Epithelial cell of proximal tubule (primary cell): ENCODE measurements around the gene CCR2. TPM values are rescaled to one million over a fixed set of nuclear protein-coding genes. Genes with fewer than 3 reads are reported as not detected.

ENCODE experiments used
- DNase-seq: peaks from one replicate; pipeline ENCODE4 v3.0.0-alpha.2; 2011; ENCODE audit warnings: low read depth
- H3K4me3 ChIP-seq: 2 replicates; pipeline ENCODE4 v1.5.1; 2011; ENCODE audit warnings: low read depth, mild to moderate bottlenecking, low read length
- total RNA-seq: library from RNA; depleted of rRNA; stranded (reverse); fragments of >200 nt; gene quantifications from 2 replicates; pipeline ENCODE4 v1.2.3, GENCODE V29; 2015
- TF ChIP-seq, protein P1 (sequence below): conservative IDR thresholded peaks from 2 replicates; pipeline ENCODE4 v1.5.1; 2012; ENCODE audit warnings: low read depth, mild to moderate bottlenecking, low read length

CCR2 gene
- total RNA-seq, 1 donor from 2014 or later = not detected

DNA sequence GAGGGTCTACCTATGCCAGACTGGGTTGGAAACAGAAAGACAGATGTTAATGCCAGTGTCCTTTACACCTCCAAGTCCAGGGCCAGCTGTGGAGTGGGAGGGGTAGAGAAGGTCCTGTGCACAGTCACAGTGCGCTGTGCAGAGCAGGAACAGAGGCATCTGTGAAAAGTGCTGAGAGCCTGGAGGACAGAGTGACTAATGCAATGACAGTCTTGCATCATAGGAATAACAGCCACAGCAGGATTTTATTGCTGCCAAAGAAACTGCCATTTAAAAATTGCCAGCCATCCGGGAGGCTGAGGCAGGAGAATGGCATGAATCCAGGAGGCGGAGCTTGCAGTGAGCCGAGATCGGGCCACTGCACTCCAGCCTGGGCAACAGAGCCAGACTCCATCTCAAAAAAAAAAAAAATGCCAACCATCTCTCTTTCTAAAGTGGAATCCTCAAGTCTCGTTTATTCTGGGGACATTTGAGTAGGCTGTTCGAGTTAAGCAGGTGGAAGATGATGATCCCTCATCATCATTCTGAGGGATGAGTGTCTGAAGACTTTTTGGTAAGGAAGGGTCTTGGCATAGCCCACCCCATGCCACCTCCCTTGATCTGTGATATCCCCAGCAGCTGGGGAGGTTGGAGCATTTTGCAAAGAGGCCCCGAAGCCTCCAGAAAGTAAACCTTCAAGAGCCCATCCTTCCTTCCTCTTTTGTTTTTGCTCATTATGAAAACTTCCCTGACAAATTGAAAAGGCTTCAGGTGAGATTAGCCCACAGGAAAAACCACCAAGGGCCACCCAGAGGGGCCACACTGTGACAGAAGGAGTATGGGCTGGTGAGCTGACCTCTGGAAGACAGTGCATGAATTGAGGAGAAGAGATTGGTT lies 7.7 kb downstream of the CCR2 start:
- H3K4me3 ChIP-seq = no peak overlapping the region
- DNase-seq = no peak
- TF ChIP-seq, protein P1, sequence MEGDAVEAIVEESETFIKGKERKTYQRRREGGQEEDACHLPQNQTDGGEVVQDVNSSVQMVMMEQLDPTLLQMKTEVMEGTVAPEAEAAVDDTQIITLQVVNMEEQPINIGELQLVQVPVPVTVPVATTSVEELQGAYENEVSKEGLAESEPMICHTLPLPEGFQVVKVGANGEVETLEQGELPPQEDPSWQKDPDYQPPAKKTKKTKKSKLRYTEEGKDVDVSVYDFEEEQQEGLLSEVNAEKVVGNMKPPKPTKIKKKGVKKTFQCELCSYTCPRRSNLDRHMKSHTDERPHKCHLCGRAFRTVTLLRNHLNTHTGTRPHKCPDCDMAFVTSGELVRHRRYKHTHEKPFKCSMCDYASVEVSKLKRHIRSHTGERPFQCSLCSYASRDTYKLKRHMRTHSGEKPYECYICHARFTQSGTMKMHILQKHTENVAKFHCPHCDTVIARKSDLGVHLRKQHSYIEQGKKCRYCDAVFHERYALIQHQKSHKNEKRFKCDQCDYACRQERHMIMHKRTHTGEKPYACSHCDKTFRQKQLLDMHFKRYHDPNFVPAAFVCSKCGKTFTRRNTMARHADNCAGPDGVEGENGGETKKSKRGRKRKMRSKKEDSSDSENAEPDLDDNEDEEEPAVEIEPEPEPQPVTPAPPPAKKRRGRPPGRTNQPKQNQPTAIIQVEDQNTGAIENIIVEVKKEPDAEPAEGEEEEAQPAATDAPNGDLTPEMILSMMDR = no peak

DNA sequence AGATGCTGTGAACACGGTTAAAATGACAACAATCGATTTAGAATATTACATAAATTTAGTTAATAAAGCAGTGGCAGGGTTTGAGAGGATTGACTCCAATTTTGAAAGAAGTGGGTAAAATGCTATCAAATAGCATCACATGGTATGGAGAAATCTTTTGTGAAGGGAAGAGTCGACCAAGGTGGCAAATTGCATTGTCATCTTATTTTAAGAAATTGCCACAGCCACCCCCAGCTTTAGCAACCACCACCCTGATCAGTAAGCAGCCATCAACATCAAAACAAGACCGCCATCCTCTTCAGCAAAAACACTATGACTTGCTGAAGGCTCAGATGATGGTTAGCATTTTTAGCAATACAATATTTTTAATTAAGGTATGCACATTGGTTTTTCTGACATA lies 11.1 kb downstream of the CCR2 start:
- TF ChIP-seq, protein P1 = no peak
- DNase-seq = no peak
- no peak overlapping the region for H3K4me3 ChIP-seq

DNA sequence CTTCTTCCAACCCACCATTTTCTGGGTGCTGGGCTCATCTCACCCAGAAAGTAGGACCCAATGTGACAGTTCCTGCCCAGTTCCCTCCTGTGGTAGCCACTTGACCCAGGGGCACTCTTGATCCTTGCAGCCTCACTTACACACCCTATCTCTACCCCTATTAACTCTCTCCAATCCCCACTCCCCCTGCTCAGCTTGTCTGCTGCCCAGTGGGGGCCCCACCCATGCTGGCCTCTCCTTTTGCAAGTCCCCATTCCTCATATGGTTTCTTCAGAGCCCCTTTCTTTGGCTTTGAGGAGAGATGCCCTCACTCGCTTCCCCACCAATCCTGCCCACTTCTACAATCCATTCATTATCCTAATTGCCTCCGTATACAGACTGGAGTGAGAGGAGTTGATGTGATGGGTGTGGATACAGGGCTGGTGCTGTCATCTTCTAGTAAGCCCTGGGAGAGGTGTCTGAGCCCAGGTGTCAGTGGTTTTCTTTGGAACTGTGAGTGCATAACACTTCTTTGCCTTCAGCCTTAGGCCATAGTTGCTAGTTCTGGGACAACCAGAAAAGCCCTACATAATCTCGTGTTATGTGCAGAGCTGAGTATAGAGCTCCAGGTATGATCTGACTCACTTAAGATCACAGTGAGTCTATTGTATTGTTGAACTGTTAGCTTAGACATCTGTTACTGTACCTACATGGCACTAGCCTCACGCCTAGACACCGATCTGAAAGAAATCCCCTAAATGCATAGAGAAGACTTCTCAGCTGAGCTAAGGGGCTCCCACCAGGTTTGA lies 12.0 kb downstream of the CCR2 start:
- TF ChIP-seq, protein P1 = no peak
- no peak overlapping the region for H3K4me3 ChIP-seq

DNA sequence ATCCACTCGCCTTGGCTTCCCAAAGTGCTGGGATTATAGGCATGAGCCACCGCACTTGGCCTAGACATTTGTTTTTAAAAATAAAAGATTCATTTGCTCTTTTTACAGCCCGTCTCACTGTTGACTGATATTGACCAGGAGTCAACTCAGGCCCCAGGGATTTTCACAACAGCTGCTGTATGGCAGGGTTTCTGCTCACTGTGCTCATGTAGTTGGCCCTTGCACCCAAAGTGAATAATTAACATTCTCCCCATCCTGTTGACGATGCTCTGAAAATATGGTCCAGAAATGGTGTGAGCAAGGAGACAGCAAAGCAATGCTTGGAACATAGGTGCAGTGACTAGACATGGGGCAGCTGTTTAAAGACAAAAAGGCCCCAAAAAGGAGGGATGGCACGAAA lies 13.9 kb downstream of the CCR2 start:
- H3K4me3 ChIP-seq = no peak overlapping the region
- DNase-seq = no peak
- TF ChIP-seq, protein P1 = no peak

More for the DNA sequence above, 12.0 kb downstream of the CCR2 start:
- no peak for DNase-seq

DNA sequence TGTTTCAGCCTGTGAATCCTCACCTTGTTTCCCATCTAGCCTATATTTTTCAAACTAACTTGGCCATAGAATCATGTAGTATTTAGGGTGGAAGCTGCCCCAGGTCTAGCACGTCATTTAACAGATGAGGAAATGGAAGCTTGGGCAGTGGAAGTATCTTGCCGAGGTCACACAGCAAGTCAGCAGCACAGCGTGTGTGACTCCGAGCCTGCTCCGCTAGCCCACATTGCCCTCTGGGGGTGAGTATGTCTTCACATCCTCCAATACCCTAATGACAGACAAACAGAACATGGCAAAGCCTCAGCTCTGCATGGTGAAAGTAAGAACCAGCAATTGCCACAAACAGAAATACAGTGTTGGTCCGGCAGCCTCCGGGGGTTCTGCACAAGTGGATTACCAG lies 14.7 kb downstream of the CCR2 start:
- no peak overlapping the region for H3K4me3 ChIP-seq
- TF ChIP-seq, protein P1 = peak; percentile 47
- DNase-seq = no peak

DNA sequence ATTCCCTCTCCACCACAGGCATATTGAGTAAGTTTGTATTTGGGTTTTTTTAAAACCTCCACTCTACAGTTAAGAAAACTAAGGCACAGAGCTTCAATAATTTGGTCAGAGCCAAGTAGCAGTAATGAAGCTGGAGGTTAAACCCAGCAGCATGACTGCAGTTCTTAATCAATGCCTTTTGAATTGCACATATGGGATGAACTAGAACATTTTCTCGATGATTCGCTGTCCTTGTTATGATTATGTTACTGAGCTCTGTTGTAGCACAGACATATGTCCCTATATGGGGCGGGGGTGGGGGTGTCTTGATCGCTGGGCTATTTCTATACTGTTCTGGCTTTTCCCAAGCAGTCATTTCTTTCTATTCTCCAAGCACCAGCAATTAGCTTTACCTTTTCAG lies 15.2 kb downstream of the CCR2 start:
- no peak overlapping the region for H3K4me3 ChIP-seq
- DNase-seq = no peak
- TF ChIP-seq, protein P1 = no peak
